ENCODE data around the gene ZBTB3.

- TF ChIP-seq CTCF (conservative IDR thresholded peaks at IDR 0.05) = no peak
- no peak for TF ChIP-seq ZFX (IDR thresholded peaks at IDR 0.05)
Observed at GRCh38 chr11:62753736-62754603, at the start of gene ZBTB3.
